Measurements from ENCODE around the gene FAM180A. TPM values are rescaled to one million over a fixed set of nuclear protein-coding genes. Genes with fewer than 3 reads are reported as not detected.

The FAM180A gene
- total and polyA plus RNA-seq, 10 of the 15 experiments (the other 5 are each of a cell fraction or from before 2014, with no cell fraction given) = not detected

GRCh38 chr7:135731131-135731530 is 17.5 kb downstream of the FAM180A start:
- Histone ChIP-seq H3K9ac (ENCODE audit: control insufficient read depth, insufficient read depth, low read length) (no peak overlapping the region), H3K9me3 (replicated peaks; ENCODE audit: control insufficient read depth, insufficient read depth, low read length) (no peaks in the 10 kb centered on the region), H3K79me2 (ENCODE audit: control insufficient read depth, insufficient read depth, low read length) (no peaks in the 10 kb centered on the region), H3K27ac (ENCODE audit: control insufficient read depth, insufficient read depth) (no peak overlapping the region), H2AFZ (ENCODE audit: control insufficient read depth, low read depth, low read length) (no peak overlapping the region), H4K20me1 (ENCODE audit: control insufficient read depth, insufficient read depth) (no peaks in the 10 kb centered on the region), H3K27me3 (replicated peaks in 1 of 2; ENCODE audit: control insufficient read depth in 2 of 2, insufficient read depth in 2 of 2, low read length in 1 of 2) (peaks cover 0 to 1% of the 10 kb centered on the region in 2 experiments; a peak in 2 of 4 replicates), H3K36me3 (ENCODE audit: control insufficient read depth in 2 of 2, insufficient read depth in 2 of 2, low read length in 1 of 2) (no peaks in the 10 kb centered on the region), H3K4me2 (ENCODE audit: control insufficient read depth, insufficient read depth) (no peak overlapping the region), H3K4me1 (ENCODE audit: control insufficient read depth, insufficient read depth, low read length) (no peaks in the 10 kb centered on the region), H3K4me3 (no peak overlapping the region)
- no peak for FAIRE-seq
- CTCF ChIA-PET = no interaction called here
- RAD21 ChIA-PET (ENCODE audit: unreplicated experiment) = no interaction called here
- DNase-seq (ENCODE audit: low read depth, low spot score) = no peak
- 31% methylated on average over 4 of the region's 4 CpGs for WGBS (ENCODE audit: insufficient coverage, insufficient replicate concordance, low lambda C conversion rate, missing lambda C conversion rate)
- POLR2A ChIA-PET = no interaction called here
- in situ Hi-C loops (cut with MboI) (no loop called here), intact Hi-C loops (cut with micrococcal nuclease; ENCODE audit: unreplicated experiment) (no loop called here)
- SMC1A ChIA-PET (ENCODE audit: uncharacterized antibody, unreplicated experiment) = no interaction called here
- no TSS peak for BruUV-seq (replicated peaks)
- no peak for ATAC-seq
- no peak for TF ChIP-seq NFIC (IDR thresholded peaks at IDR 0.05; ENCODE audit: low read depth, low read length)
- no peak for TF ChIP-seq SIX5 (IDR thresholded peaks at IDR 0.05; ENCODE audit: low read depth, low read length, severe bottlenecking)
- TF ChIP-seq PAX5 (IDR thresholded peaks at IDR 0.05; ENCODE audit: borderline replicate concordance, low read depth, low read length) = no peak
- TF ChIP-seq SREBF1 (IDR thresholded peaks at IDR 0.05; ENCODE audit: low read length) = no peak
- TF ChIP-seq CREM (IDR thresholded peaks at IDR 0.05; ENCODE audit: low read depth) = no peak
- TF ChIP-seq, protein P1, sequence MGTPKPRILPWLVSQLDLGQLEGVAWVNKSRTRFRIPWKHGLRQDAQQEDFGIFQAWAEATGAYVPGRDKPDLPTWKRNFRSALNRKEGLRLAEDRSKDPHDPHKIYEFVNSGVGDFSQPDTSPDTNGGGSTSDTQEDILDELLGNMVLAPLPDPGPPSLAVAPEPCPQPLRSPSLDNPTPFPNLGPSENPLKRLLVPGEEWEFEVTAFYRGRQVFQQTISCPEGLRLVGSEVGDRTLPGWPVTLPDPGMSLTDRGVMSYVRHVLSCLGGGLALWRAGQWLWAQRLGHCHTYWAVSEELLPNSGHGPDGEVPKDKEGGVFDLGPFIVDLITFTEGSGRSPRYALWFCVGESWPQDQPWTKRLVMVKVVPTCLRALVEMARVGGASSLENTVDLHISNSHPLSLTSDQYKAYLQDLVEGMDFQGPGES (IDR thresholded peaks at IDR 0.05) = no peak
- TF ChIP-seq, protein P2, sequence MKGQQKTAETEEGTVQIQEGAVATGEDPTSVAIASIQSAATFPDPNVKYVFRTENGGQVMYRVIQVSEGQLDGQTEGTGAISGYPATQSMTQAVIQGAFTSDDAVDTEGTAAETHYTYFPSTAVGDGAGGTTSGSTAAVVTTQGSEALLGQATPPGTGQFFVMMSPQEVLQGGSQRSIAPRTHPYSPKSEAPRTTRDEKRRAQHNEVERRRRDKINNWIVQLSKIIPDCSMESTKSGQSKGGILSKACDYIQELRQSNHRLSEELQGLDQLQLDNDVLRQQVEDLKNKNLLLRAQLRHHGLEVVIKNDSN (IDR thresholded peaks at IDR 0.05; ENCODE audit: borderline replicate concordance, extremely low read length, insufficient read depth, low read depth, low read length) = no peak
- TF ChIP-seq SUPT20H (IDR thresholded peaks at IDR 0.05; ENCODE audit: borderline replicate concordance, control insufficient read depth, low read depth, low read length) = no peak
- TF ChIP-seq, protein P3, sequence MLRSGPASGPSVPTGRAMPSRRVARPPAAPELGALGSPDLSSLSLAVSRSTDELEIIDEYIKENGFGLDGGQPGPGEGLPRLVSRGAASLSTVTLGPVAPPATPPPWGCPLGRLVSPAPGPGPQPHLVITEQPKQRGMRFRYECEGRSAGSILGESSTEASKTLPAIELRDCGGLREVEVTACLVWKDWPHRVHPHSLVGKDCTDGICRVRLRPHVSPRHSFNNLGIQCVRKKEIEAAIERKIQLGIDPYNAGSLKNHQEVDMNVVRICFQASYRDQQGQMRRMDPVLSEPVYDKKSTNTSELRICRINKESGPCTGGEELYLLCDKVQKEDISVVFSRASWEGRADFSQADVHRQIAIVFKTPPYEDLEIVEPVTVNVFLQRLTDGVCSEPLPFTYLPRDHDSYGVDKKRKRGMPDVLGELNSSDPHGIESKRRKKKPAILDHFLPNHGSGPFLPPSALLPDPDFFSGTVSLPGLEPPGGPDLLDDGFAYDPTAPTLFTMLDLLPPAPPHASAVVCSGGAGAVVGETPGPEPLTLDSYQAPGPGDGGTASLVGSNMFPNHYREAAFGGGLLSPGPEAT (IDR thresholded peaks at IDR 0.05; ENCODE audit: low read depth) = no peak
- TF ChIP-seq ZNF592 (IDR thresholded peaks at IDR 0.05) = no peak
- no peak for TF ChIP-seq IKZF2 (IDR thresholded peaks at IDR 0.05)
- no peak for TF ChIP-seq PKNOX1 (IDR thresholded peaks at IDR 0.05)
- TF ChIP-seq, protein P4, sequence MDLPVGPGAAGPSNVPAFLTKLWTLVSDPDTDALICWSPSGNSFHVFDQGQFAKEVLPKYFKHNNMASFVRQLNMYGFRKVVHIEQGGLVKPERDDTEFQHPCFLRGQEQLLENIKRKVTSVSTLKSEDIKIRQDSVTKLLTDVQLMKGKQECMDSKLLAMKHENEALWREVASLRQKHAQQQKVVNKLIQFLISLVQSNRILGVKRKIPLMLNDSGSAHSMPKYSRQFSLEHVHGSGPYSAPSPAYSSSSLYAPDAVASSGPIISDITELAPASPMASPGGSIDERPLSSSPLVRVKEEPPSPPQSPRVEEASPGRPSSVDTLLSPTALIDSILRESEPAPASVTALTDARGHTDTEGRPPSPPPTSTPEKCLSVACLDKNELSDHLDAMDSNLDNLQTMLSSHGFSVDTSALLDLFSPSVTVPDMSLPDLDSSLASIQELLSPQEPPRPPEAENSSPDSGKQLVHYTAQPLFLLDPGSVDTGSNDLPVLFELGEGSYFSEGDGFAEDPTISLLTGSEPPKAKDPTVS (IDR thresholded peaks at IDR 0.05; ENCODE audit: low read depth, low read length) = no peak

Measured in GM12878 (cell line).